Fibroblast of skin of back (primary cell): ENCODE data around the gene PLXND1.
"Not testable (repeated sequence)": the region's sequence is repeated elsewhere in the genome, so short reads cannot be mapped to it uniquely, and the experiment has no call there.

Experiments used
- DNase-seq: peaks from one replicate; pipeline ENCODE4 v3.0.0-alpha.2; 2013

PLXND1 gene

DNA sequence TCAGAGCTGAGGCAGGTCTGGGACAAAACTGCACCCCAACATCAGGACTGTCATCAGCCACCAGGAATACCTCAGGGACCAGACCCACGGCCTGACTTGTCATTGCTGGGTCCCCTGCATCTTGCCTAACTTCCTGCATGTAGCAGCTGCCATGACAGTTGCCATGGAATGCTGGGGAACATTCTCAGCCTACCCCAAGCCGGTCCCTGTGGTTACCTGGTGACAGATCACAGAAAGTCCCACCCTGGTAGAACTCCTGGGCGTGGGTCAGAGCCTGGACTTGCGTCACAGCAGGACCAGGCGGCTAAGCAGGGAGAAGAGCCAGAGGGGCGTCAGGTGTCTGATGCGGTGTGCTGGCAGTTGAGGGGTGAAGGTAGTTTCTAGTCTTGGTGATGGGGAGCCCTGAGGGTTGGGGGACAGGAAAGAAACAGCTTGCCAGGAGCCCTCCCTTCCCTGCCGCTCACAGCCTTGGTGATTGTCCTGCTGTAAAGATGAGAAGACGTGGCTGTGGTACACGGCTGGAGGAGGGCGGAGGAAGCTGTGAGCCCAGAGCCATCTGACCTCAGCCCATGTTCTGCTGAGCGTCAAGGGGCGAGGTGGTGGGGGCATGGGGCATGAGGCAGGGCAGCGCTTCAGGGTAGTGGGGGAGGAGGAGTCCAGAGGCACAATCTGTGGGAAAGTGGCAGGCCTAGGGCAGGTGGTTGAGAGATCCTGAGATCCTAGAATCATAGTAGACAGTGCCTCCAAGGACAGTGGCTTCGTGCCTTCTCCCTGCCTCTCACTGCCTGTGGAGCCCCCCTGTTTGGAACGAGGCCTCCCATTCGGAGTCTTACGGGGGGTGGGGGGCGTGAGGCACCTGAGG lies 58.1 kb downstream of the PLXND1 start:
- no peak for DNase-seq

- no peak for DNase-seq
Measured at GRCh38 chr3:129547241-129547640, 59.2 kb downstream of the PLXND1 start.

GRCh38 chr3:129545951-129546350 lies 60.5 kb downstream of the PLXND1 start:
- DNase-seq, result not testable (repeated sequence)

GRCh38 chr3:129543999-129544398 lies 62.5 kb downstream of the PLXND1 start:
- DNase-seq, result no peak

DNA sequence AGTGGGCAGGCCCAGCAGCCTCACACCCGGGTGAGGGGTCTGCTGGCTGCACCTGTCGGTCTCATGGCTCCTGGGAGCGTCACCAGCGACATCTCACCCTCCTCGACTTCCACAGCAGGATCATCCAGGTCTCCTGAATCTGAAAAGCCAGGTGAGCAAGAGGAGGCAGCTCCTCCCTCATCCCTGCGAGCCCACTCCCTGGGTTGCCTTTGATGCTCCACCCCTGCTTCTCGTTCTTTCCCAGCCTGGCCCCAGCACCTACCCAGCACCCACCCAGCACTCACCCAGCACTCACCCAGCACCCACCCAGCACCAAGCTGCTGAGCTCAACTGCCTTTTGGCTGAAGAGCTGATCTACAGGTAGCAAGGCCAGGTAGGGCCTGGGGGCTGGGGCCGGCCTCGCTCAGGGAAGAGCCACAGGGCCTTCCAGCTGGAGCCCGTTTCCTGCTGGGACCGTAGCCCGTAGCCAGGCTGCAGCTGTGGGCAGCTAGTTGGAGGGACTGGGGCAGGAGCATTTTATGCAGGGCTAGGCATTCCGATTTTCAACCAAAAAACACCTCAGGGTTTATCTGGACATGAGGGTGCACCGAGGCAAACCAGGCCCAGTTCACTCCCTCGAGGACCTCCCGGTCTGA lies 63.2 kb downstream of the PLXND1 start, which contains the start of gene H1-8:
H1-8 (plus strand) TSS at position 20 of the 635 bp plus-strand sequence; CDS start at position 64, 44 bp downstream.
- no peak for DNase-seq

DNA sequence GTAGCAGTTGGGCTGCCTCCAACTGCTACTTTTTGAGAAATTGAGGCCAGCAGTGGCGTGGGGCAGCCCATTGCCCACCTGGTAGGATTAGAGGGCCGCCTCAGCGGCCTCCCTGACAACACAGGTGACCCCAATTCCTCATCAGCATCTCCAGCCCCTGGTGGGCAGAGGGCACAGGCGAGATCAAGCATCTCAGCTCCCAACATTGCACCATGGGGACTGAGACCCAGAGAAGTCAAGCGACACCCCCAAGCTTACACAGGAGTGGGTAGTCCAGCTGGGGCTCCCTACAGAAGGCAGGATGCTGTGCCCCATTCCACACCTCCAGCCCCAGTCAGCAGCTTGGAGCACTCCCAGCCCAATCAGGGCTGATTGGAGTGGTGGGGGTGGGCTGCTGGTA lies 63.7 kb downstream of the PLXND1 start:
- DNase-seq, result no peak

GRCh38 chr3:129540776-129541516 lies 65.5 kb downstream of the PLXND1 start:
- DNase-seq, result no peak

DNA sequence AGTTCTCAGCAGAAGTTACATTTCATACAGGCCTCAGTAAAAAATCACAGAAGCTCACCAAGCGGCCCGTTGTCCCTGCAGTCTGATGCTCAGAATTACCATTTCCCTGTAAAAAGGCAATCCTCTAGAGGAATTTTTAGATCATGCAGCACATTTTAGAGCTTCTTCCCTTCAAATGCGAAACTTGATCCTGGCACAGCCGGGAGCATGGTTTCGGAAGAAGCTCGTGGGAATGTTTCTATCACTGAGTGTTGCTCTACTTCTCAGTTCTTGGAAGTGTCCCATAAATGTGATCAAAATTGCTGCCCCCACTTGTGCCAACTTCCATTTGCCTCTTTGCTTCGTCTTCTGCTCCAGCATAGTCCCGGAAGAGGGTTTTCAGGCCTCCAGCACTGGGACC lies 67.3 kb downstream of the PLXND1 start:
- DNase-seq, result no peak

DNA sequence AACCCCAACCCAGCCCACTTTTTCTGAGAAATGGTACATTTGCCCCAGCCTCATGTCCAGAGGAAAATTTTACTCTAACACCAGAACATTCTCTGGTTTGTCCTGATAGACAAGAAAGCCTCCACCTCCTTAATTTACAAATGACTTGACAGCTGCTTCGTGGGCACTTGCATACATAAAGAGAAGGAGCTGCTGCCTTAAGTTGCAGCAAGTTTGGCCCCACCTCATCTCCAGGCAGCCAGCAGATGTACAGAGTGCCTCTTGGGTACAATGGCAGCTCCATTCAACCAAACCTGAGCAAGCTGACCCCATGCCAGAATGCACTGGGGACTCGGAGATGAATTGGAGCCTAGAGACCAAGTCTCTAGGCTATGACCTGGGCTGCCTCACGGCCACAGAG lies 69.7 kb downstream of the PLXND1 start:
- no peak for DNase-seq

- DNase-seq, result no peak
Measured at GRCh38 chr3:129536374-129536667, 70.2 kb downstream of the PLXND1 start.

- no peak for DNase-seq
Measured at GRCh38 chr3:129535075-129535474, 71.4 kb downstream of the PLXND1 start.

DNA sequence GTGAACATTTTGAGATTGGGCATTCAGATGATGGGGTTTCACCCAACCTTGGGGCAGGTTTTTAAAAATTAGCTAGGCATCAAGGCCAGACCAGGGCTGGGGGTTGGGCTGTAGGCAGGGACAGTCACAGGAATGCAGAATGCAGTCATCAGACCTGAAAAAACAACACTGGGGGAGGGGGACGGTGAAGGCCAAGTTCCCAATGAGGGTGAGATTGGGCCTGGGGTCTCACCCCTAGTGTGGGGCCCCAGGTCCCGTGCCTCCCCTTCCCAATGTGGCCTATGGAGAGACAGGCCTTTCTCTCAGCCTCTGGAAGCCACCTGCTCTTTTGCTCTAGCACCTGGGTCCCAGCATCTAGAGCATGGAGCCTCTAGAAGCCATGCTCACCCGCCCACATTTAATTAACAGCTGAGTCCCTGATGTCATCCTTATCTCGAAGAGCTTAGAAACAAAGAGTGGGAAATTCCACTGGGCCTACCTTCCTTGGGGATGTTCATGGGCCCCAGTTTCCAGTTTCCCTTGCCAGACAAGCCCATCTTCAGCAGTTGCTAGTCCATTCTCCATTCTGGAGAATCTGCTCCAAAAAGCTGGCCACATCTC lies 71.9 kb downstream of the PLXND1 start:
- DNase-seq, result no peak

DNA sequence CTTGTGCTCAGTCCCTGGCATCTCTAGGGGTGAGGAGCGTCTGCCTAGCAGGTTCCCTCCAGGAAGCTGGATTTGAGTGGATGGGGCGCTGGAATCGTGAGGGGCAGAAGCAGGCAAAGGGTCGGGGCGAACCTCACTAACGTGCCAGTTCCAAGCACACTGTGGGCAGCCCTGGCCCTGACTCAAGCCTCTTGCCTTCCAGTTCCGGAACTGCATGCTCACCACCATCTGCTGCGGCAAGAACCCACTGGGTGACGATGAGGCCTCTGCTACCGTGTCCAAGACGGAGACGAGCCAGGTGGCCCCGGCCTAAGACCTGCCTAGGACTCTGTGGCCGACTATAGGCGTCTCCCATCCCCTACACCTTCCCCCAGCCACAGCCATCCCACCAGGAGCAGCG lies 73.1 kb downstream of the PLXND1 start:
- DNase-seq, result no peak

DNA sequence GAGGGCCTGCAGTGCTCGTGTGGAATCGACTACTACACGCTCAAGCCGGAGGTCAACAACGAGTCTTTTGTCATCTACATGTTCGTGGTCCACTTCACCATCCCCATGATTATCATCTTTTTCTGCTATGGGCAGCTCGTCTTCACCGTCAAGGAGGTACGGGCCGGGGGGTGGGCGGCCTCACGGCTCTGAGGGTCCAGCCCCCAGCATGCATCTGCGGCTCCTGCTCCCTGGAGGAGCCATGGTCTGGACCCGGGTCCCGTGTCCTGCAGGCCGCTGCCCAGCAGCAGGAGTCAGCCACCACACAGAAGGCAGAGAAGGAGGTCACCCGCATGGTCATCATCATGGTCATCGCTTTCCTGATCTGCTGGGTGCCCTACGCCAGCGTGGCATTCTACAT lies 74.2 kb downstream of the PLXND1 start:
- DNase-seq, result no peak

GRCh38 chr3:129531699-129532098 lies 74.8 kb downstream of the PLXND1 start:
- DNase-seq, result no peak

- no peak for DNase-seq
Measured at GRCh38 chr3:129530821-129531220, 75.7 kb downstream of the PLXND1 start.

DNA sequence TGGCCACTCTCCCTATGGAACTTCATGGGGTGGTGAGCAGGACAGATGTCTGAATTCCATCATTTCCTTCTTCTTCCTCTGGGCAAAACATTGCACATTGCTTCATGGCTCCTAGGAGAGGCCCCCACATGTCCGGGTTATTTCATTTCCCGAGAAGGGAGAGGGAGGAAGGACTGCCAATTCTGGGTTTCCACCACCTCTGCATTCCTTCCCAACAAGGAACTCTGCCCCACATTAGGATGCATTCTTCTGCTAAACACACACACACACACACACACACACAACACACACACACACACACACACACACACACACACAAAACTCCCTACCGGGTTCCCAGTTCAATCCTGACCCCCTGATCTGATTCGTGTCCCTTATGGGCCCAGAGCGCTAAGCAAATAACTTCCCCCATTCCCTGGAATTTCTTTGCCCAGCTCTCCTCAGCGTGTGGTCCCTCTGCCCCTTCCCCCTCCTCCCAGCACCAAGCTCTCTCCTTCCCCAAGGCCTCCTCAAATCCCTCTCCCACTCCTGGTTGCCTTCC lies 76.2 kb downstream of the PLXND1 start:
- peak; percentile 68 for DNase-seq

- DNase-seq, result no peak
Measured at GRCh38 chr3:129529436-129530210, 76.9 kb downstream of the PLXND1 start.

GRCh38 chr3:129528589-129529100 lies 77.8 kb downstream of the PLXND1 start, which contains the start of gene RHO:
Gene RHO, plus strand, starts transcription at chr3:129528639. Its CDS starts 95 bp downstream, at chr3:129528734.
- no peak for DNase-seq

DNA sequence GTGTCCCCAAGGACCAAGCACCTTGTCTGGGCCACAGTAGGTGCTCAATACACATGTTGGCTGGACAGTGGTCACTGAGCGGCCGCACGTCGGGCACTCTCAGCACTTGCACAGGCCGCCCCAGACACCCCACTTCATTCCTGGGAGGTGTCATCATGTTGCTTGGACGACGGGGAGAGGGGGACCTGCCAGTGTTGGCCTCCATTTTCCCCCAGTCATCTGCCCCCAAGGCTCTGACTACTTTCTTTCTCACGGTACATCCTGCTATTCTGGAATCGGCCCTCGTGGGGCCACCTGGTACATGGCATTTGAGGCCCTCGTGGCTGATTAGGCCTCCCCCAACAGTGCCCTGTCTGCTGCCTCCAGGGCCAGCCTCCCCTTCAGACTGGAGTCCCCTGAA lies 79.2 kb downstream of the PLXND1 start:
- DNase-seq, result no peak

GRCh38 chr3:129526121-129526900 lies 80.2 kb downstream of the PLXND1 start:
- DNase-seq, result no peak
